MCF 10A (cell line): ENCODE measurements around the gene IL4. TPM values are rescaled to one million over a fixed set of nuclear protein-coding genes. Genes with fewer than 3 reads are reported as not detected.
A peak's percentile ranks its signal among the peaks of the same experiment; 100 is the strongest.

Experiments
- BruUV-seq: library from RNA; stranded (reverse); fragments of 400-500 nt; replicated peaks from 2 replicates; lab custom pipeline; 2021; lab: Mats Ljungman, UMichigan
- CTCF ChIA-PET: fragments of 300-600 bp; sonication (Branson Sonifier 250); formaldehyde crosslinking; extraction: SDS; loops from one replicate; lab custom pipeline; 2021; ENCODE audit warnings: antibody characterized with exemption, inconsistent platforms; lab: Yijun Ruan, JAX
- POLR2A ChIA-PET: fragments of 300-600, 350-650 bp; sonication (Branson Sonifier 250); formaldehyde crosslinking; extraction: SDS; loops from one replicate; lab custom pipeline; 2020; ENCODE audit warnings: antibody characterized with exemption, inconsistent platforms; lab: Yijun Ruan, JAX
- DNase-seq: peaks from one replicate; pipeline ENCODE4 v3.0.0-alpha.2; 2018; ENCODE audit not compliant: unreplicated experiment
- H3K27ac Mint-ChIP-seq: one replicate; pipeline ENCODE4 v1.8.0; 2022; ENCODE audit warnings: mild to moderate bottlenecking, low read depth, mixed read lengths; ENCODE audit not compliant: unreplicated experiment
- H3K27me3 Mint-ChIP-seq: one replicate; pipeline ENCODE4 v1.8.0; 2022; ENCODE audit warnings: mixed read lengths; ENCODE audit not compliant: insufficient read depth, unreplicated experiment
- H3K36me3 Mint-ChIP-seq: one replicate; pipeline ENCODE4 v1.8.0; 2022; ENCODE audit warnings: mild to moderate bottlenecking, moderate library complexity, mixed read lengths; ENCODE audit not compliant: insufficient read depth, unreplicated experiment
- H3K4me1 Mint-ChIP-seq: one replicate; pipeline ENCODE4 v1.8.0; 2022; ENCODE audit warnings: mixed read lengths; ENCODE audit not compliant: insufficient read depth, unreplicated experiment
- H3K4me3 Mint-ChIP-seq: one replicate; pipeline ENCODE4 v1.8.0; 2022; ENCODE audit warnings: mild to moderate bottlenecking, moderate library complexity, mixed read lengths; ENCODE audit not compliant: unreplicated experiment
- H3K9me3 Mint-ChIP-seq: one replicate; pipeline ENCODE4 v1.8.0; 2022; ENCODE audit warnings: mixed read lengths; ENCODE audit not compliant: unreplicated experiment
- CTCF ChIP-seq: fragments of 200-600 bp; IDR thresholded peaks from one replicate; pipeline ENCODE4 v1.8.0; 2022; ENCODE audit warnings: antibody characterized with exemption, mild to moderate bottlenecking; ENCODE audit not compliant: unreplicated experiment
- intact Hi-C: fragments of 100-400 bp; cut with micrococcal nuclease; formaldehyde crosslinking; loops from 2 replicates; pipeline ENCODE4 v1.14.1; 2022
- total RNA-seq: library from RNA; stranded (reverse); gene quantifications from 2 replicates; pipeline ENCODE4 v1.2.3, GENCODE V29; 2022

IL4 gene
- total RNA-seq, 1 experiment from 2014 or later: not detected

GRCh38 chr5:132661231-132662003 is 12.4 kb upstream of the IL4 start:
- CTCF ChIA-PET: interaction anchor here (0.6 to 1.3 kb wide), 4 partner anchors 13 to 272 kb away, joined by 3 to 4 read pairs (median 4); no protein-coding TSS in a partner anchor
- intact Hi-C loops: loop anchor here (1.0 kb wide), 1 partner anchor 159 kb away; no protein-coding TSS in a partner anchor

GRCh38 chr5:132662004-132662401 is 11.8 kb upstream of the IL4 start:
- H3K9me3 Mint-ChIP-seq: no peaks in the 10 kb centered on the region
- ChIA-PET CTCF (interaction anchor here (0.6 to 1.3 kb wide), 3 partner anchors 13 to 271 kb away, joined by 3 to 4 read pairs (median 4); no protein-coding TSS in a partner anchor), POLR2A (no interaction called here)
- intact Hi-C loops: no loop called here
- no peak for DNase-seq
- BruUV-seq: no TSS peak
- H3K4me3 Mint-ChIP-seq: no peak overlapping the region
- H3K36me3 Mint-ChIP-seq: peaks cover 6% of the 10 kb centered on the region
- no peaks in the 10 kb centered on the region for H3K4me1 Mint-ChIP-seq
- H3K27ac Mint-ChIP-seq: no peak overlapping the region
- TF ChIP-seq CTCF: no peak
- no peaks in the 10 kb centered on the region for H3K27me3 Mint-ChIP-seq

More at GRCh38 chr5:132661231-132662003, 12.4 kb upstream of the IL4 start:
- BruUV-seq: no TSS peak
- no peak overlapping the region for H3K4me3 Mint-ChIP-seq
- peak; percentile 28 for DNase-seq
- no peak for TF ChIP-seq CTCF
- peaks cover 6% of the 10 kb centered on the region for H3K36me3 Mint-ChIP-seq
- POLR2A ChIA-PET: interaction anchor here (0.9 kb wide), 1 partner anchor 13 kb away, joined by 3 read pairs; no protein-coding TSS in a partner anchor
- no peaks in the 10 kb centered on the region for H3K27me3 Mint-ChIP-seq
- peak overlapping the region; percentile 21 for H3K27ac Mint-ChIP-seq
- H3K4me1 Mint-ChIP-seq: no peaks in the 10 kb centered on the region
- no peaks in the 10 kb centered on the region for H3K9me3 Mint-ChIP-seq

- BruUV-seq: no TSS peak
- ChIA-PET POLR2A (no interaction called here), CTCF (interaction anchor here (1.6 kb wide), 1 partner anchor 12 kb away, joined by 4 read pairs; no protein-coding TSS in a partner anchor)
- Mint-ChIP-seq H3K9me3 (no peaks in the 10 kb centered on the region), H3K27me3 (no peaks in the 10 kb centered on the region), H3K36me3 (peaks cover 6% of the 10 kb centered on the region), H3K4me3 (no peak overlapping the region), H3K4me1 (no peaks in the 10 kb centered on the region), H3K27ac (no peak overlapping the region)
- no peak for DNase-seq
- intact Hi-C loops: no loop called here
- no peak for TF ChIP-seq CTCF
Observed at GRCh38 chr5:132662925-132663770, 10.6 kb upstream of the IL4 start.
